HK-2 (cell line): ENCODE data around the gene ARL13B.
"Not testable (repeated sequence)": the region's sequence is repeated elsewhere in the genome, so short reads cannot be mapped to it uniquely, and the experiment has no call there.

ENCODE experiments used
- DNase-seq: peaks from one replicate; pipeline ENCODE4 v3.0.0-alpha.2; 2018; ENCODE audit not compliant: unreplicated experiment

The ARL13B gene

DNA sequence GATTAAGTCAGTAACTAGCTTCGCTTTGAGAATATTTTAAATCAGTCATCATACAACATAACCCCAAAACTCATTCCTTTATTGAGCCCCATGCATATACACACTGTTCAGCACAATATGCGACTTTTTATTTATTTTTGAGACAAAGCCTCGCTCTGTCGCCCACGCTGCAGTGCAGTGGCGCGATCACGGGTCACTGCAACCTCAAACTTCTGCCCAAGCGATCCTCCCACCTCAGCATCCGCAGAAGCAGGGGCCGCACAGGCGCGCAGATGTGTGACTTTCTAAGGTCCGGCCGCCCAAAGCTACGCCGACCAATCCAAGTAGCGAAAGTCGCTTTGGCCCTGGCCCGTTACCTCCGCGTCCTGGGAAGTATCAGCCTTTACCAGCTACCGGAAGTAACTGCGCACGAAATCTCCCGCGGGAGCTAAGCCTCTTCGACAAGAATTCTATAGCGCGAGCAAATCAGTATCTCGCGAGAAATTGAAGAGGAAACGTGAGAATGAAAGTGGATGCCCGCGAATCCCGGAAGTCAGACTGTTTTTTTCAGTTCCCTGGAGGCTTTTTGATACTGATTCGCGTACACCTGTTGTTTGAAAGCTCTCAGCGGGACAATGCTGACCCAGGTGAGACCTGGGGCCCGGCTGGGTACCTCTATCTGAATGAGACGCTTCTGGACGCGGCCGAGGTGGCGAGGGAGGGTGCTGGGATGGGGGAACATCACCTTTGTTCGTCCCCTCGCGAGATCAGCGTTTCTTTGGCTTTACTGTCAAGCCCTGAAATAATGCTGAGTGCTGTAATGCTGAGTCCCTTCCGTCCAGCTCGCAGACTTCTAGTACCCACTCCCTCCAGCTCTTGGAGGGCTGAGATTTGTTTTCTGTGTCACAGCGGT is 82.8 kb downstream of the ARL13B start, which contains the start of the genes DHFR2 and NSUN3:
Gene DHFR2 (minus strand): TSS at position 404 of the 892 bp plus-strand sequence. CDS start 1,405 bp downstream, outside the sequence.
Gene NSUN3 (plus strand): TSS at position 549 of the 892 bp plus-strand sequence. CDS start 66 bp downstream, at position 615.
- DNase-seq: peak; percentile 96

DNA sequence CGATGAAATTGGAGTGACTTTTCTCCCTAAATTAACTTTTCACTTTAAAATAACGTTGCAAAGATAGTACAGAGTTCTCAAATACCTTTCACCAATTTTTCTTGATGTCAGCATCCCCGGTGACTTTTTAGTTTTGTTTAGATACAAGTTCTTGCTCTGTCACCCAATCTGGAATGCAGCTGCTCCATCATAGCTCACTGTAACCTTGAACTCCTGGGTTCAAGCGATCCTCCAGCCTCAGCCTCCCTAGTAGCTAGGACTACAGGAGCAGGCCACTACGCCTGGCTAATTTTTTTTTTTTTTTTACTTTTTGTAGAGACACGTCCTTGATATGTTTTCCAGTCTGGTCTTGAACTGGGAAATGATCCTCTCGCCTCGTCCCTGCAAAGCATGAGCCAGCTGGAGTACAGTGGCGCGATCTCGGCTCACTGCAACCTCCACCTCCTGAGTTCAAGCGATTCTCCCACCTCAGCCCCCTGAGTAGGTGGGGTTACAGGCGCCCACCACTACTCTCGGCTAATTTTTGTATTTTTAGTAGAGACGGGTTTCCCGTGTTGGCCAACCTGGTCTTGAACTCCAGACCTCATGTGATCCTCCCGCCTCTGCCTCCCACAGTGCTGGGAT is 83.7 kb downstream of the ARL13B start:
- no peak for DNase-seq

DNA sequence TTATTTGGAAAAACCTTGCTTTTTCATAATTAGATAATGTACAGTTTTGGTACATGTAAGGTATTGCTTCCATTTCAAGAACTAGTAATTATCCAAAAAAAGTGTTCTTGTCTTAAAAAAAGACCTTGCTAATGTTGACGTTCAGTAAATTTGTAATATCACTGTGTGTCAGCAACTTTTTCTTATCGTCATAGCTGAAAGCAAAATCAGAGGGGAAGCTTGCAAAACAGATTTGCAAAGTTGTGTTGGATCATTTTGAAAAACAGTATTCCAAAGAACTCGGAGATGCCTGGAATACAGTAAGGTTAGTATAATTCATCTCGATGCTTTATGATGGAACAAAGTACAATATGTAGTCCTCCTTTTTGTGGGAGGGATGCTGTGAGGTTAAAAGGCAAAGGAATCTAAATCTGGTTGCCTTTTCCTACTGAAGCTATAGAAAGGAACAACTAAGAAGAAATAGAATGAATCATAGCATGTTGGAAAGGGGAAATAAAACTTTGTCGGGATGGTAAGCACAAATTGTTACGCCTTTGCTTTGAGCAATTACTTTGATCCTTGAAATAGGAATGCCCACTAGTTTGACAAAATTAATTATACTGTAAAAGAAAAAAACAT is 84.4 kb downstream of the ARL13B start:
- no peak for DNase-seq

DNA sequence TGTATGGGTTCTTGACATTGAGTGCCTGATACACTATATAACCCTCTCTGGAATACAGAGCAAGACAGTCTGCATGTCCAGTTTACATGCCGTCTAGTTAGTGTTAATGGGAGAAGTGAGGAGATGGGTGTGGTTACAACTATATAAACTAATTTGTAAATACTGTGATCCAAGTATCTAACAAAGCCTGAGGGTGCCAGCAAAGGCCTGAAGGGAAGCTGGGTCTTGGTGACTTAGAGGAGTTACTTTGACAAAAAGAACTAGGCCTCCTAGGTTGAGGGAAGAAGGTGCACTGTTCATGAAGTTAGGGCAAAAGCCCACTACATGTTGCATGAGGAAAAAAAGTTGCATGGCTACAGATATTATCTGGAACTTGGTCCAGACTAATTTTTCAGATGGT is 85.2 kb downstream of the ARL13B start:
- DNase-seq: no peak

DNA sequence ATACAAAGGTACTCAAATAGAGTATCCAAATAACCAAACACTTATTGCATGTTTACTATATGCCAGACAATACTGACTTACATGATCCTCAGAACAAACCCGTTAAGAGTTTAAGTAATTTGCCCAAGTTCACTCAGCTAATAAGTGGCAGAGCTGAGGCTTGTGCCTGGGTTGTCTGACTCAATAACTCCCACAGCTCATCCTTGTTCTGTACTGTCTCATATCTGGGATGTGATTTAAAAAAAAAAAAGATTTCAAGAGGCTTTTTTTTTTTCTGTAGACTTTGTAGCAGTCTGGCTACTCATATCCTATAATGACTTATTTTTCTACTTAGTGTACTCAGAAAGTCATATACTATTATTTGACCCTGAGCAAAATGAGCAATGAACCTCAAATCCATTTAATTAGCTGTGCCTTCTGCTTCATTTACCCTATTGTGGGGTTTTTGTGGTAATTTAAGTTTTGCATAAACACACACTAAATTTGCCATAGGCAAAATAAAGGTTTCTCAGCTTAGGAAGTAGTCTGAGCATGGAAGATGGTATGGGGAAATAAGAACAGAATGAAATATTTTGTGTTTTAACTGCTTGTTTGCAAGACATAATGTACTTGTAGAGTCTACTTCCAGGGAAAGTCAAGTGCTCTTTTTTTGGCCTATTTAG is 86.0 kb downstream of the ARL13B start:
- DNase-seq: no peak

DNA sequence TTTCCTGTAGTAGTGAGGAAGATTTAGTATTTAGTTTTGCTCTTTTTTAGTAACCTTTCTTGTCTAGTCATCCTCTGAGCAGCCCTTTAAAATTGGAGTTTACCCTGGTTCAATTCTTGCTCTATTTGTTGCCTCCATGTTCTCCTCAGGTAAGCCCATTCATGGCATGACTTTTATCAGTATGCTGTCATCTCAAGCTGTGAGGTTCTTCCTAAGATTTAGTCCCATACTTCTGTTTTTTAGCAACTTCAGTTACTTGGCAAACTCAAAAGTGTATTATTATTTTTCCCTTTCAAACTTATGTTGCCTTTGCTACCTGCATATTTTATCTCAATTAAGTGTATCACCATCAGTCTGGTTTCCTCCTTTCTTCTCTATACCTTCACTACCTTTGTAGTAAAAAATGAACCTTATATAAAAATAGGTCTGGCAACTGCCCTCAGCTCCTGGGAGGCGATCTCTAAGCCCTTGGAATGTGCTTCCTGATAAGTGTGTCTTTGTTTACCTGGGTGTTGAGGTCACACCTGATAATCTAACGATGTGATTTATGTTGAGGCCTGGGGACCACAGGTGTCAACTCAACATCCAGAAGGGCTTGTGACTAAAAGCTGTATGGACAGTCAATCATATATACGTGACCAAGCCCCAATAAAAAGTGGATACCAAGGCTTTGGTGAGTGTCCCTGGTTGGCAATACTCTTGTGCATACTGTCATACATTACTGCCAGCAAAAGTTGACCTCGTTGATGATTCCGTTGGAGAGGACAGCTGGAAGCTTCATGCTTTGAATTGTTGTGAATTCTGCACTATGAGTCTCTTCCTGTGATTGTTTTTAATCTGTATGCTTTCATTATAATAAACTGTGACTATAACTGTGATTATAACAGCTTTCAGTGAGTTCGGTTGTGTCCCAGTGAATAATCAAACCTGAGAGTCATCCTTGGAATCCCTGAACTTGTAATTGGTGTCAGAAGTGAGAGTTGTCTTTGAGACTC is 86.8 kb downstream of the ARL13B start:
- DNase-seq: no peak

DNA sequence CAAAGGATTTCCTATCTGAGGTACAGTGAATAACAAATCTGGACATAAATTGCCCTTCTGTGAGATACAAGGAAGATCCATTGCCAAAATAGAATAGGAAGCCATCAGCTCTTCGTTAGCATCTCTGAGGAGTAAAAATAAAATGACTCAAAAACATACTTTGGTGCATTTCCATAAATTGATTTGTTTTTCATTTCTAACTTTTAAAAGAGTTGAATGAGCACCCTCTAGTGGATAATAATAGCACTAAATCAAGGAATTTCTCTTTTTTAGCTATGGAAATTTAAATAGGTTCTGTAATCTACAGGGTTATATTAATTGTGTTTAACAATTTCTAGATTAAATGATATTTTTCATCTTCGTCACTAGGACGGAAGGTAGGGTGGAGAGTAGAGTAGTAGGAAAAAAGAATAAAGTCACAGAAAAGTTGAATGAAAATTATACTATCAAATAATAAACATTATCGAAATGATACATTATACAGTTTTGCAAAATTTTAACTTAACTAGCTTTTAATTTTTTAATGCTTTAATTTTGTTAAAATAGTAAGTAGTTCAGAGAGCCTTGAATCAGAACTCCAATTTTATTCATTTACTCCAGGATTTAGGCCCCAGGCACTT is 89.3 kb downstream of the ARL13B start:
- no peak for DNase-seq

DNA sequence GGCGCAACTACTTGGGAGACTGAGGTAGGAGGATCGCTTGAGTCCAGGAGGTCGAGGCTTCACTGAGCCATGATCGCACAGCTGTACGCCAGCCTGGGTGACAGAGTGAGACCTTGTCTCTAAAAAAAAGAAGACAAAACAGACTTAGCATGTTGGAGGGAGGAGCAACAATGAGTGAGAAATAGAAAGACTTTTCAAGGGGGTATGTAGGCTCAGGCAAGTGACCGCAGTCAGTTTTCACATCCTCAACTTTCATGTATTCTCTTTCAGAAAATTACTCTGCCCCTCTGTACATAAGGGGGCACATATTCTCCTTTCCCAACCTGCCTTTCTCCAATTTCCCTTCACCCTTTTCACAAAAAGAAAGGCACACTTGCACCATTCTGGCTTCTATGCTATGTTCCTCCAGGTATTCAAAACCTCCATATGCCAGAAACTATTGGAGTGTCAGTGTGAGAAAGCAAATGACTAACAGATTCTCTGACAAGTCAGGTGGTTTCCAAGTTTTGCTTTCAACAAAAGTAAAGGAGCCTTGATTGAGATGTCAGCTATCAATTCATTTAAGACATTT is 90.5 kb downstream of the ARL13B start:
- DNase-seq: no peak

DNA sequence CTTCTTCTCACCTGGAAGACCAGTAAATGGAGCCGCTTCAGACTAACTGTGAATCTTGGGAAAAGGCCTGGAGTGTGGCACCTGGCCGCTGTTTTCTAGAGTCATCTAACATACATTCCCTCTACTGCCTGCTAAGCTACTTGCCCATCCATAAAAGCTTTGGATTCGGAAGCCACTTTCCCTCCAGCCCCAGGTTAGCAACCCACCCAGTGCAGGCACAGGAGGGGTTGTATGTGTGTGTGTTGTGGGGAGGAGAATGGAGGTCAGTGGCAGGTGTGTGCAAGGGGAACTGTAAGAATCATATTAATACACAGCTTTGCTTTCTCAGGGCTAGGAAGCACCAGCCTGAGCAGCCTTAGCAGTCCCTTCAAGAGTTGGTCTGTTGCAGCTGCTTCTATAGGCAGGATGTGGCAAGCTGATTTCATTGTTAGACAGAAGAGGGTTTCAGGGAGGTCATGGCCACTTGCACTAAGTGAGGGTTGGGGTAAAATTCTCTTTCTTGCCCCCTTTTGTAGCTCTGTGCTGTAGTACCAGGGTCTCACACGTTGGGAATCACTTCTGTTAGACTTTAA is 91.8 kb downstream of the ARL13B start:
- DNase-seq: no peak

DNA sequence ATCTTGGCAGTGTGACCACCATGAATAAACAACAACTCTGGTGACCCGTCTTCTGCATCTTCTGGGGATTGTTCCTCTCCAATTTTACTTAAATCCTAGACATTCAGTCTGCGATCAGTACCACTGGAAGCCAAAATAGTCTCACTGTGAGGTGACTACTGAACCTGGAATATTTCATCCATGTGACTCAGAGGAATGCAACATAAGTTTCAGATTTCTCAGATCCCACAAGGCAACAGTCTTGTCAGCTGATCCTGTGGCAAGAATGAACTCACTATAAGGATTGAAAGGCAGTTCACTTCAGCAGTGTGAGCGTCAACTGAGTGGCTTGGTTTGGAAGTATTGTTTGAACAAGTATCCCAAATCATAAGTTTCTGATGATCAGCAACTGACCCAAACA is 96.1 kb downstream of the ARL13B start:
- DNase-seq: no peak

DNA sequence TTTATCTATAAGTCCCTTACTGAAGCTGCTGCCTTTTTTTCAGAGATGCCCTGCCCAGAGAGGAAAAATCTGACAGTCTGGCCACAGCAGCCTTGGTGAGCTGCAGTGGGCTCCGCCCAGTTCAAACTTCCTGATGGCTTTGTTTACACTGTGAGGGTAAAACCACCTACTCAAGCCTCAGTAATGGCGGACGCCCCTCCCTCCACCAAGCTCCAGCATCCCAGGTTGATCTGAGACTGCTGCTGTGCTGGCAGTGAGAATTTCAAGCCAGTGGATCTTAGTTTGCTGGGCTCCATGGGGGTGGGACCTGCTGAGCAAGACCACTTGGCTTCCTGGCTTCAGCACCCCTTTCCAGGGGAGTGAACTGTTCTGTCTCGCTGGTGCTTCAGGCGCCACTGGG is 100.6 kb downstream of the ARL13B start:
- not testable (repeated sequence) for DNase-seq

DNA sequence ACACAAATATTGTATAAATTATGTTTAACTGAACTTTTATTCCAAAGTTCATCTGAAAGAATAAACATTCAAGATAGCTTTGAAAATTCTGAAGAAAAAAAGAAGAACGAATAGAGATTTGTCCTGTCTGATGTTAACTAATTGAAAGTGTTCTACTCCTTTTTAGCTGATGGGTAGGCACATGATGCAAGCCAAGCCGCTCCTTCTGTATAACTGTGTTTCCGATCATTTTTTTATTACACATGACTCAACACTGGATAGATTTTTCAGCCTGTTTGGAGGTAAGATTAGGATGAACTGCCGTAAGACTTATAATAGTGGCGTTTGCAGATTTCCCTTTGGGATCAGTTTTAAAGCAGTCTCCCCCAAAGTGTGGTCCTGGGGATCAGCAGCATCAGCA is 101.9 kb downstream of the ARL13B start:
- DNase-seq: no peak

DNA sequence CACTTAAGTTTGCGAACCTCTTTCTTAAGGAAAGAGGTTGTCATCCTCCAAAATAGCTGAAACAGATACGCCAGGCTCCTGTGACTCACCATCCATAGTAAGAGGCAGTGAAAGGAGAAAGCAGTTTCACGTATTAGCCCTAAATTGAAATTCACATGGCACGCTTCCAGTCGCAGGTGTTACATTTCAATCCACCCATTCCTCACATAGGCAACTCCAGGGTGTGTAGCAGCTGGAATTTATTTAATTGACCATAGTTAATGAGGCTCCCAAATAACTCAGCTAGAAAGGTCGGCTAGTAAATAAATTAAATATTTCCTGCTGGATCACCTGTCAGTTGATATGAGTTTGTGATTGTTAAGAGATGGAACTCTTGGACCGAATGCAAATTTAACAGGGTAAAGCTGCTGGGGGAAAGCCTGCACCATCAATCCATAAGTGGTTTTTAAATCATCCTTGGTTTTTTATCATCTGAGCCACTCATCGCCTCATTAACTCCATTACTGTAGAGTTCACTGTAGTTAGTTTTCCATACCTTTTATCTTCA is 102.5 kb downstream of the ARL13B start:
- DNase-seq: no peak

DNA sequence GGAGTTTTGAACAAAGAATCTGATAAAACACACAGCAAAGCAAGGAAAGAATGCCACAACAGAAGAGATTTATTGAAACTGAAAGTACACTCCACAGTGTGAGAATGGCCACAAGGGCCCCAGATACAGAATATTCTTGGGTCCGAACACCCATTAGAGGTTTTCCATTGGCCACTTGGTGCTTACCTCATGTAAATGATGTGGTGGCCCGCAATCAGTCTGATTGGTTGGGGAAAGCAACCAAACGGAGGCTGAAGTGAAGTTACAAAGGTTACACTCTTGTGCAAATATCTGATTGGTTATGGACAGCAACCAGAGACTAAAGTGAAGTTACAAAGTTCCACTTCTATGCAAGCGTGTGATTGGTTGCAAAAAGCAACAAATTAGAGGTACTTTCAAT is 103.3 kb downstream of the ARL13B start:
- DNase-seq: no peak

DNA sequence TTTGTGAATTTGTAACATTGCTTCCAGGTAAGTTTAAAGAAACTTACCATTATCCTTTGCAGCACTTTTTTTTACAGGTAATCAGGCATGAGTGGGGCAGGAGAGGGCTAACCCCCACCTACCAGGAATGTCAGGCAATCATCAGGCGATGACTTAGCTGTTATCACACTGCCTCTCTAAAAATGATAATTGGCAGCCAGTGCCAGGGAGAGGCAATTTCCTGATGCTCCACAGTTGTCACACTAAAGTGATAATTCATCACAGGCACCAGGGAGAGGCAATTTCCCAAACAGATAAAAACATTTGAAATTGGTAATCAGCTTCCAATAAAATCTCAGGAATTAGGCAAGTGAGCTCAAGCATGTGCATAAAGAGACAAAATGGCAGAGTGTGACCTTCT is 109.2 kb downstream of the ARL13B start:
- no peak for DNase-seq

DNA sequence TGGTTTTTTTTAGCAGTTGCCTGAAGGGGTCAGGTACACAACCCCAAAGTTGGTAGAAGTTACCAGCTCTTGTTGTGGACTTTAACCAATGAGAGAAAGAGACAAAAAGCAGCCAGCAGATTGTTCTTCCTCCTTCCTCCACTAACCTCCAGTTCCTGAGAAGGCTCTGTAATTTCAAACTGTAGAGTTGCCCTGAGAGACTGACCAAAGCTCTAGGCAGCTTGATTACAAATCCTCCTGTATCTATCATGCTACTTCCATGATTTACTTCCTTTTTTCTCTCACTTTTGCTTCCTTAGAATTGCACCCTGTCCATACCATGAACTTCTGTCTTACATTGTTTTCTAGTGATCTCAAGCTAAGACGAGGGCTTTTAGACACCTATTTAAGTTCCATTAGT is 112.1 kb downstream of the ARL13B start:
- DNase-seq: no peak

DNA sequence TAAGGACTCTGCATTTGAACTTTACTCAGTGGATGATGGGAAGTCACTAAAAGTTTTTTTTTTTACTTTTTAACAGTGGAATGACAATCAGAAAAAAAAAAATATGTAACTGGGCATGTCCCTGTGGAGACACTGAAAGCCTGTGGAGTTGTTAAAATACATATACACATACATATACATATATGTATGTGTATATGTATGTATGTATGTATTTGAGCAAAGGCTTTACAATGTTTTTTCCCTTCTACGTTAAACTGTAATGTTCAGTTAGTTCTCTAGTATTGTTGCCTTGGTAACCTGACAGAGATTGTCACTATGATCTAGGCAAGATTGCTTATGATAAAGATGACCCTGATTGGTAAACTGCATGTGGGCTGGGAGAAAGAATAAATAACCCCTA is 113.2 kb downstream of the ARL13B start:
- no peak for DNase-seq

DNA sequence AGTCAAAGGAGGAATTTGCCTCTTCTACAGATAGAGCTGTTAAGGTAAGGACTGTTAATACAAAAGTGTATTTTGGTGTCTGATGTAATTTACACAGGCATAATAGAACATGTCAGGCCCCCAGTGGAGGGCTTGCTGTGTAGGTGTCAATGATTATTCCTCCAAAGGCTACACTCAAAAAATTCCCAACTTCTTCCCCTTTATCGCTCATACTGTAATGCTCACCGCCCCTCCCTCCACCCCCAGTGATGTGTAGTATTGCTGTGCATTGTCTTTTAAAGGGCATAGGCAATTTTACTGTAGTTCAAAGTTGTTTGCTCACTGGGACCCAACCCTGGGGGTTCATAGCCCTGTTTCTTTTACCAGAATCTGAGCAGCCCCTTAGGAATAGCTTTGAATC is 115.2 kb downstream of the ARL13B start:
- no peak for DNase-seq

DNA sequence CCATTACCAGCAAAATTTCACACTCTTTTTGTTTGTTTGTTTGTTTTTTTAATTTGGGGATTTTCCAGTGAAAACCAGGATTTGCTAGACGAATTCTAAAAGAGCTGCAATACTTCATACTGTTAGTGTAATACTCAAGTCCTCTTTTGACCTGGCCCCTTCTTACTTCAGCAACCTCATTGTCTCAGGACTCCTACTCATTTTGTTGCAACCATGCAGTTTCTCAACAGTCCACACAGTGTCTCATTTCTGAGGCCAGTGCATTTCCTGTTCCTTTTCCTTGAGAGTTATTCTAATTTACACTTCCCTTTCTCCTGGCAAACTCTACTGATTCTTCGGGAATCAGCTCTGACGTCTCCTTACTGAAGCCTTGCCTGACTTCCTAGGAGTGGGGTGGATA is 118.5 kb downstream of the ARL13B start:
- DNase-seq: no peak
